Measurements from ENCODE around the gene PNPLA2.

GRCh38 chr11:776263-776560, 42.5 kb upstream of the PNPLA2 start:
- TF ChIP-seq CTCF (IDR thresholded peaks at IDR 0.05; ENCODE audit: low read length) (no peak), EZH2 (IDR thresholded peaks at IDR 0.05; ENCODE audit: borderline replicate concordance, low read length) (no peak)
